GM12873 (cell line): ENCODE results near the gene PXDN.

Experiments
- TF ChIP-seq, protein P1 (sequence below): IDR thresholded peaks from 2 replicates; pipeline ENCODE4 v1.5.1; 2012; ENCODE audit warnings: low read depth, mild to moderate bottlenecking, moderate library complexity, low read length, control low read depth; ENCODE audit not compliant: insufficient read depth; ENCODE audit errors: missing control alignments

PXDN gene

DNA sequence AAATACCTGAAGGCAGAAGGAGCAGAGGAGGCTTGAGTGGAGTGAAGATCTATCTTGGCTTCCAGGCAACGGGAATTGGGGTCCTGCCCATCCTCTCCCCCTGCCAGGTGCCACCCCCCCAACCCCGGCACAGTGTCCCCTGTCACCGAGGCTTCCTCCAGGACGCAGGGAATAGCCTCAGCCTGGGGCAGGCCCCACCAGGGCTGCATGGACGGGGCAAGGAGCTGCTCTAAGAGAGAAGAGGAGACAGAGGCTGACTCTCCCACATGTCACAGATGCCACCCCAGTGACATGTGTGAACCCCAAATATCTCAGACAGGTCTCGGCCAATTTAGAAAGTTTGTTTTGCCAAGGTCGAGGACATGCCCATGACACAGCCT is 42.1 kb downstream of the PXDN start:
- TF ChIP-seq, protein P1, sequence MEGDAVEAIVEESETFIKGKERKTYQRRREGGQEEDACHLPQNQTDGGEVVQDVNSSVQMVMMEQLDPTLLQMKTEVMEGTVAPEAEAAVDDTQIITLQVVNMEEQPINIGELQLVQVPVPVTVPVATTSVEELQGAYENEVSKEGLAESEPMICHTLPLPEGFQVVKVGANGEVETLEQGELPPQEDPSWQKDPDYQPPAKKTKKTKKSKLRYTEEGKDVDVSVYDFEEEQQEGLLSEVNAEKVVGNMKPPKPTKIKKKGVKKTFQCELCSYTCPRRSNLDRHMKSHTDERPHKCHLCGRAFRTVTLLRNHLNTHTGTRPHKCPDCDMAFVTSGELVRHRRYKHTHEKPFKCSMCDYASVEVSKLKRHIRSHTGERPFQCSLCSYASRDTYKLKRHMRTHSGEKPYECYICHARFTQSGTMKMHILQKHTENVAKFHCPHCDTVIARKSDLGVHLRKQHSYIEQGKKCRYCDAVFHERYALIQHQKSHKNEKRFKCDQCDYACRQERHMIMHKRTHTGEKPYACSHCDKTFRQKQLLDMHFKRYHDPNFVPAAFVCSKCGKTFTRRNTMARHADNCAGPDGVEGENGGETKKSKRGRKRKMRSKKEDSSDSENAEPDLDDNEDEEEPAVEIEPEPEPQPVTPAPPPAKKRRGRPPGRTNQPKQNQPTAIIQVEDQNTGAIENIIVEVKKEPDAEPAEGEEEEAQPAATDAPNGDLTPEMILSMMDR: no peak

DNA sequence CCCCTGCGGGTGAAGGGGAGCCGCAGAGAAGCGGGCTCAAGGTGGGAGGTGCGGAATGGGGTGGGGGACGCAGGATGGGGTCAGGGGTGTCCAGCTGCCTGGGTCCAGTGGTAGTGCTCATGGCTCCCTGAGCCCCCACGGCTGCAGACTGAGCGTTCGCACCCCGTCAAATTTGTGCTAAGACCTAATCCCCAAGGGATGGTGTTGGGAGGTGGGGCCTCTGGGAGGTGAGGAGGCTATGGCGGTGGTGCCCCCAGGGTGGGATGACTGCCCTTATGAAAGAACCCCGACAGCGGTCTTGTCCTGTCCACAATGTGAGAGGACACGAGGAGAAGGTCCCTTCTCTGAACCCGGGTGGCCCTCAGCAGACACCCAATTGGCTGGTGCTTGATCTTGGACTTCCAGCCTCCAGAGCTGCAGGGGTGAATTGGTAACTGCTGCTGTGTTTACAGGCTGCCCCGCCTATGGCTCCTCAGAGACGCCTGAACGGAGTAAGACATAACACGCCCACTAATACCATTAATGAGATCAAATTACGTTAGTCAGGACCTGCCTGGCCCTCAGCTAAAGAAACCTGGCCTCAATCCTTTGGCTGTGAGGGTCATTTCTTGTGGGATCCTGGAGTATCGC is 42.6 kb downstream of the PXDN start:
- TF ChIP-seq, protein P1: no peak

DNA sequence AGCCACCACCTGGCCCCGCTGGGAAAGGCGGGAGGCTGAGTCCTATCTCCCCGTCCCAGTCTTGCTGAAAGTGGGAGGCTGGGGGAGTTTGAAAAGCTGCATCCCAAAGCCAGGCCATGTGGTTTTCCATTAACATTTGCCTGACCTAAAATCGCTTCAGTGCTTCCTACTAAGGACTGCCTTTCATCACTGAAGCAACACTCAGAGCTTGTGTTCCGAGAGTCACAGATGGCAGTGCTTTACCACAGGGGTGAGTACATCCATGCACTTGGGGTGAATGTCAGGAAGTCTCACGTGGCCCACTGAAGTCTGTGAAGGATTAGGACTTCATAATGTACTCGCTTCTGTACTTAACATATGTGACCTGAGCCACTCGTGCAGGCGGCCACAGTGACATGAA is 43.3 kb downstream of the PXDN start:
- TF ChIP-seq, protein P1: no peak

DNA sequence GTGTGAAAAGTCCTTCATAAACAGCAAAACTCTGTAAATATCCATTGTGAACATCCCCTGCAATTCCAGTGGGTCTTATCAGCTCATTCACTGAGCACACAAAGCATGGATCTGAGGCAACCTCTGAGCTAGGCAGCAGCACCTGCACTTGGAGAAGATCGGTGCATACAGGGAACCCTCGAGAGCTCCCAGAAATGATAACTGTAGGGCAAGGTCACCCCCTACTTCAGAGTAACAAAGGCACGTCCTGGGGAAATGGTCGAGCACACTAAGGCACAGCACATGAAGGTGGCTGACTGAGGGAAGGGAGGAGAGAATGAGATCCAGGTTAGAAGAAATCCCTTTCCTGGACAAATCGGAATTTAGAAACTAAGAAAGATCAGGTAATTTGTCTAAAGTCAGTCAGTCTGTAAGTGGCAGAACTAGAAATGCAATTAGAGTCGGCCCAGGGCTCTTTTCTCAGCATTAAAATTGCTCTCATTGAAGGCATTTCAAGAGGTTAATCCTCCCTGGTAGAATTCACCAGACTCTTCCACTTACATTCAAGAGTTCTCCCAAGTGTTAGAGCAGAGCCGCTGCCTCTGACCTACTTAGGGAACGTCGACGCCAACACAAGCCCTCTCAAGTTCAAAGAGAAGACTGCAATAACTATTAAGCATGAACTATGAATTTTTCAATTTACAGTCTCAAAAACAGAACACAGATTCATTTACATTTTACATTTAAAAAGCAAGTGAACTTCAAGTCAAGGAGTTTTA is 45.9 kb downstream of the PXDN start:
- TF ChIP-seq, protein P1: no peak

DNA sequence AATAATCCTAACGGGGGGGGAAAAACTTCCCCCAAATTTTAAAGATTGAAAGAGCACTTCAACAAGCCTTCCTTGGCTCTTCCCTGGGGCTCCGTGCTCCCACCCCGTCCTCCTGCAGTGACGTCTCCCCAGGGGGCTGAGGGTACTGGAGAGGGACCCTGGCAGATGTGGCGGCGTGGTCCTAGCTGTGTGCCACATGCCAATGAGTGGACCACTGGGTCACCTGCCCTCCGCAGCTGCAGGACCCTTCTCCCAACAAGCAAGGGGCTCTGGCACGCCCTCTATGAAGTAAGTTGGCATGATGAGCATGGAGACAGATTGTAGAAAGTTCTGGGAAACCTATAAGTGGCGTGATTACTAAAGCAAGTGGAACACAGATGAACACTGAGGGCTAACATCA is 46.7 kb downstream of the PXDN start:
- TF ChIP-seq, protein P1: no peak

DNA sequence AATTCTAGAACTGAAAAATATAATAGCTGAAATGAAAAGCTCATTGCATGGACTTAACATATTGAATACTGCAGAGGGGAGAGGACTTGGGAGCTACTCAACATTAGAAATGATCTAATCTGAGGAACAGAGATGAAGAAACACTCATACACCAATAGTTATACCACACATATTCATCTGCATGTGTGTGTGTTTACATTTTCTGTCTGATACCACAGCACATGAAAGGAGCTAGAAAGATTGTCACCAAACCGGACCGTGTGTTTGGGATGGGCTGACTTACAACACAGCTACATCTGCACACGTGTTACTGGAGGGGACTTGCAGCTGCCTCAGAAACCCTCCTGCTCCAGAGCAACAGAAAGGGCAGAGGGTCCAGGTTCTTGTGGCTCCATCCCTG is 47.8 kb downstream of the PXDN start:
- TF ChIP-seq, protein P1: no peak

DNA sequence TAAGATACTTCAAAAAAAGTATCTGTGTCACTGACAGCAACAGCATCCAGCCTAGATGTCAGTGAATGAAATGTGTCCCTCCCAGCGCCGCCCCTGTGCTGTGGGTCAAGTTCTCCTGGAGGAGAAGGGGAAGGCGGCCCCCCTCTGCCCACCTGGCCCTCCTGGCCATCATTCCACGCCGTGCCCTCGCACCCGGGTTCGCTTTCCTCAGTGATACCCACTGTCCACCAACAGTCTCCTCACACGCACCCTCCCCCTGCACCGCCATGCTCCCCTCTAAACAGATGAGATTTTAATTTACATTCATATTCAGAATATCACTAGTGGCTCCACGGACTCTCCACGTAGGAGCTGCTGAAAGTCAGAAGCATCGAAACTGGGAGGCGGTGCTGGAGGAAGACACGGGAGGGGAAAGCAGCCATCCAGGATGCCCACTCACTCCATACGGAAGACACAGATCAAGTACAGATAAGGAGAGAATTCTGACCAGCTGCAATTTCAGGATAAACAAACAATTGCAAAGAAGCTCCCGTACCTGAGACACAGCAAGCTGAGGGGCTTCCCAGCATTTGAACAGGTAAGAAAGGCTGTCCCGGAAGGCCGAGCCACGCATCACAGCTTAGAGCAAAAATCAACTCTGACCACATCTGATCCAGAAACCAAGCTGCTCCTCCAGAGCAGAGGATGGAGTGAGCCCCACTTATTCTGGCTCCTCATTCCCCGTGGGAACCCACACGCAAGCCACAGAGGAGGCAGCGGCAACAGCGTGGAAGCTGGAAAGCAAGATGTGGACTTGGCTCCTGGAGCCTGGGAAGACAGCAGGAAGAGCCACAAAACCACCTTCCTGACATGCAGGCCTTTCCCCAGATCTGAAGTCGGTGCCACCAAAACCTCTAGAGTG is 49.7 kb downstream of the PXDN start:
- TF ChIP-seq, protein P1: no peak
